Activated CD4-positive, alpha-beta T cell treated with anti-CD3 and anti-CD28 coated beads, Interleukin-2, amount 50 U/mL, for 24 hours (primary cell): ENCODE data around the gene ATPAF1.

Experiments used
- DNase-seq, 2 donors: peaks; one replicate each; pipeline ENCODE4 v3.0.0-alpha.2; 2020; ENCODE audit warnings: low read depth in 1 of 2, low spot score in 1 of 2

The ATPAF1 gene

GRCh38 chr1:46594063-46594462, 74.1 kb downstream of the ATPAF1 start:
- DNase-seq = no peak

- no peak for DNase-seq
These were observed 75.3 kb downstream of the ATPAF1 start for GRCh38 chr1:46592823-46593222.

- no peak for DNase-seq
These were observed 78.6 kb downstream of the ATPAF1 start for GRCh38 chr1:46589529-46589928.

- no peak for DNase-seq
These were observed 81.1 kb downstream of the ATPAF1 start for GRCh38 chr1:46587069-46587468.

- no peak for DNase-seq
These were observed 82.7 kb downstream of the ATPAF1 start for GRCh38 chr1:46585312-46585938.

- no peak for DNase-seq
These were observed 84.7 kb downstream of the ATPAF1 start for GRCh38 chr1:46583494-46583893.

GRCh38 chr1:46582972-46583371, 85.2 kb downstream of the ATPAF1 start:
- no peak for DNase-seq
